ENCODE results near the gene KCNK3.

The KCNK3 gene

GRCh38 chr2:26679867-26680266, 12.7 kb upstream of the KCNK3 start:
- no peak for TF ChIP-seq CTCF (IDR thresholded peaks at IDR 0.05; ENCODE audit: control insufficient read depth, extremely low read depth, insufficient read depth)
- no peak for DNase-seq (ENCODE audit: low read depth)
- no peak overlapping the region for H3K4me3 ChIP-seq (ENCODE audit: low read depth, low read length)

GRCh38 chr2:26681656-26682055, 10.9 kb upstream of the KCNK3 start:
- H3K4me3 ChIP-seq (ENCODE audit: low read depth, low read length) = no peak overlapping the region
- no peak for DNase-seq (ENCODE audit: low read depth)
- TF ChIP-seq CTCF (IDR thresholded peaks at IDR 0.05; ENCODE audit: control insufficient read depth, extremely low read depth, insufficient read depth) = no peak

- TF ChIP-seq CTCF (IDR thresholded peaks at IDR 0.05; ENCODE audit: control insufficient read depth, extremely low read depth, insufficient read depth) = no peak
- no peak overlapping the region for H3K4me3 ChIP-seq (ENCODE audit: low read depth, low read length)
- no peak for DNase-seq (ENCODE audit: low read depth)
Observed at GRCh38 chr2:26682155-26682554, 10.4 kb upstream of the KCNK3 start.

- no peak for TF ChIP-seq CTCF (IDR thresholded peaks at IDR 0.05; ENCODE audit: control insufficient read depth, extremely low read depth, insufficient read depth)
- DNase-seq (ENCODE audit: low read depth) = no peak
- no peak overlapping the region for H3K4me3 ChIP-seq (ENCODE audit: low read depth, low read length)
Observed at GRCh38 chr2:26683583-26683982, 8.9 kb upstream of the KCNK3 start.

GRCh38 chr2:26685341-26685740, 7.2 kb upstream of the KCNK3 start:
- TF ChIP-seq CTCF (IDR thresholded peaks at IDR 0.05; ENCODE audit: control insufficient read depth, extremely low read depth, insufficient read depth) = no peak
- no peak for DNase-seq (ENCODE audit: low read depth)
- no peak overlapping the region for H3K4me3 ChIP-seq (ENCODE audit: low read depth, low read length)

GRCh38 chr2:26685989-26686839, 6.3 kb upstream of the KCNK3 start:
- TF ChIP-seq CTCF (IDR thresholded peaks at IDR 0.05; ENCODE audit: control insufficient read depth, extremely low read depth, insufficient read depth) = no peak
- no peak overlapping the region for H3K4me3 ChIP-seq (ENCODE audit: low read depth, low read length)
- no peak for DNase-seq (ENCODE audit: low read depth)

GRCh38 chr2:26687328-26687727, 5.2 kb upstream of the KCNK3 start:
- no peak for TF ChIP-seq CTCF (IDR thresholded peaks at IDR 0.05; ENCODE audit: control insufficient read depth, extremely low read depth, insufficient read depth)
- H3K4me3 ChIP-seq (ENCODE audit: low read depth, low read length) = no peak overlapping the region
- no peak for DNase-seq (ENCODE audit: low read depth)
